Hematopoietic multipotent progenitor cell treated with erythropoietin and hydrocortisone succinate and interleukin-3 and kit ligand, for 15 days (in vitro differentiated cells): ENCODE results near the gene EFEMP1.
"Not testable (repeated sequence)": the region's sequence is repeated elsewhere in the genome, so short reads cannot be mapped to it uniquely, and the experiment has no call there.

Experiments
- DNase-seq: peaks from one replicate; pipeline ENCODE4 v3.0.0-alpha.2; 2015; ENCODE audit warnings: low spot score

The EFEMP1 gene

DNA sequence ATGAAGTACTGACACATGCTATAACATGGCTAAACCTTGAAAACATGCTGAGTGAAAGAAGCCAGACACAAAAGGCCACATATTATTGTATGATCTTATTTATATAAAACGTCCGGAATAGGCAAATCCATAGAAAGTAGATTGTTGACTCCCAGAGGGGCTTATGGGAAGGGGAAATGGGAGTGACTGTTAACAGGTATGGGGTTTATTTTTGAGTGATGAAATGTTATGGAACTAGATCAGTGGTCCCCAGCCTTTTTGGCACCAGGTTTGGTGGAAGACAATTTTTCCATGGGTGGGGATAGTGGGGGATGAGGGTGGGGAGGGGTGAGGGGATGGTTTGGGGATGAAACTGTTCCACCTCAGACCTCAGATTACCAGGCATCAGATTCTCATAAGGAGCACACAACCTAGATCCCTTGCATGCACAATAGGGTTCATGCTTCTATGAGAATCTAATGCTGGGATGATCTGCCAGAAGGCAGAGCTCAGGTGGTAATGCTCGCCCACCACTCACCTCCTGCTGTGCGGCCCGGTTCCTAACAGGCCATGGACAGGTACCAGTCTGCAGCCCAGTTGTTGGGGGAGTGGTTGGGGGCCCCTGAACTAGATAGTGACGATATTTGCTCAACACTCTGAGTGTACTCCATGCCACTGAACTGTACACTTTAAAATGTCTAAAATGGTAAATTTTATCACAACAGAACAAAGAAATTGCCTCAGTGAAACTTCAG lies 59.1 kb downstream of the EFEMP1 start:
- DNase-seq: no peak

DNA sequence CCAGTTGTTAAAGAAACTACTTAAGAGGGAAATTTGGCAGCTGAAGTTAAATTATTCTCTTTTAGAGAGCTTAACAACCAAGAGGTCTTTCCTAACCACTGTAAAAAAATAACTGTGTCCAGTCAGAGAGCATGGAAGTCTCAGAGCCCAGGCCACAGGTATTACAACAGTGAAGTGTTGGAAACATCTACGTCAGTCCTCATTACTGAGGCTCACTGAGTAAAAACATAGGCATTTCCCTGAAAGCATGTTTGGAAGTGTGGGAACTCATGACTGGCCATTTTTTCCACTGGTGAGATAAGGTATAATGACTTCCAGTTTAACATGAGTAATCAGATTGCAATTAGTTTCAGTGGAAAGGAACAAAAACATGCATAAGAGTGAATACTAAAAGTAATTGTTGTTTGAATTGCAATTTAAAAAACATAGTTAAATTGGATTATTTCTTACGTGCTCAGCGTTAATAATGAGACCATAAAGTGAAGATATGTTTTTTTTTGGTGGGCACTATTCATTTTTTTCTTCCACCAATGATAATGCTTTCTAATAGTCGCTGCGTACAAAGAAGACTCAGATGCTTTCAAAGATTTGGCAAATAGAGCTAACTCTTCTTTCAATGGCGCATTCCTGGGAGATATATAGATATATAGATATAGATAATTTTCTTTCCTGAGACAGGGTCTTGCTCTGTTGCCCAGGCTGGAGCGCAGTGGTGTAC lies 60.8 kb downstream of the EFEMP1 start:
- no peak for DNase-seq

DNA sequence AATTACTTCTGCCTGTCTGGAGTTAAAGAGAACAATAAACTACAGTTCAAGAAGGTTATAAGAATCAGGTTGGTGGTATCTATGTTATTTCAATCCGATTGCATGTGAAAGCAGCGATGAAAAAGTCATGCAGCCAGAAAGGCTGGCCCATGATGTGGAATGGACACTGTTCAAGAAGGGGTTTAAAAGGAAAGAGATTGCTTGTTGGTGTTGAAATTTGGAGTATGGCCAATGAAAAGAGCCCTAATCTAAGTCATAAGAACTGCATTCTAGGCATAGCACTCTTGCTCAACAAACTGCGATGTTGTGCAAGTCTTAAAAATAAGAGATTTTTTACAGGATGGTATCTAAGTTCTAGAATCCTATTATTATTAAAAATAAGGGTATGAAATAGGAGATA lies 61.3 kb downstream of the EFEMP1 start:
- DNase-seq: no peak

DNA sequence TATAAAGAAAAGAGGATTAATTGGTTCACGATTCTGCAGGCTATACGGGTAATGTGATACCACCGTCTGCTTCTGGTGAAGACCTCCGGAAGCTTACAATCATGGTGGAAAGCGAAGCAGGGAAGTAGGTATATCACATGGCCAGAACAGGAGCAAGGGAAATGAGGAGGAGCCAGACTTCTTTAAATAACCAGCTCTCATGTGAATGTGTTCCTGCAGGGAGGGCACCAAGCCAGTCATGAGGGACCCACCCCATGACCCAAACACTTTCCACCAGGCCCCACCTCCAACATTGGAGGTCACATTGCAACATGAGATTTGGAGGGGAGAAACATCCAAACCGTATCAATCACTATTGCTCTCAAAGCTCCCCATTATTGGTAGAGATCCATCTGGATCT lies 61.8 kb downstream of the EFEMP1 start:
- DNase-seq: no peak

DNA sequence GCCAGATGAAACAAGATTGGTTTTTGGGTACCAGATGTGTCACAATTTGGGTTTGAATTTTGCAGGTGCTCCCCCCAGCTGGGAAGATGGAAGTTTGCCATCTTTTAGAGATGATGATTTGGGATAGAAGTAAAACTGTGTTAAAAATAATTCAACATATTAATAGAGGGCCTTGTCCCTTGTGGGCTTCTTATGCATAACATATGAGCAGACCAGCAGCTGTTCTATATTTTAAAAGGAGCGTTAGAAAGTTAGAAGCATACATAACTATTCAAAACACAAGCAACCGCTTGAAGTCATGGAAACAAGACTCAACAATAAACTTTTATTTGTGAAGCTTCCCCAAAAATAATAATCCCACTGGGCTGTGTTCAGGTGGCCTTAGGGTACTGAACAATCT lies 62.8 kb downstream of the EFEMP1 start:
- DNase-seq: no peak

DNA sequence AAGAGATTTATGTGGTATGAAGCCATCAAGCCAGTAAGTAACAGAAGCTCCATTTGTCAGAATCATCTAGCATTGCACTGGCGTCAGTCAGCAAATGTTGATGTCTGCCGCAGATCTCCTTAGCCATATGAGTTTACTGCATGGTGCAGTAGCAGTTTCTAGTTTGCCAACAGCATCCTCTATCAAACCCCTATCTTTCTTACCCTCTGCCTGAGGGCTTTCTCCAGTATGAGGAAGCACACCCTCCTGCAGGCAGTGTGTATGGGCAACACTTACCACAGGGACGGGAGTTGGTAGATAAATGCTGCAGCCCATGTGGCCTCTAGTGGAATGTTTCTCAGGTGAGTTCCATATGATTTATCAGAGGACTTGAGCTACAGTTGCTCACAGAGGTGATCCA lies 63.7 kb downstream of the EFEMP1 start:
- DNase-seq: no peak

DNA sequence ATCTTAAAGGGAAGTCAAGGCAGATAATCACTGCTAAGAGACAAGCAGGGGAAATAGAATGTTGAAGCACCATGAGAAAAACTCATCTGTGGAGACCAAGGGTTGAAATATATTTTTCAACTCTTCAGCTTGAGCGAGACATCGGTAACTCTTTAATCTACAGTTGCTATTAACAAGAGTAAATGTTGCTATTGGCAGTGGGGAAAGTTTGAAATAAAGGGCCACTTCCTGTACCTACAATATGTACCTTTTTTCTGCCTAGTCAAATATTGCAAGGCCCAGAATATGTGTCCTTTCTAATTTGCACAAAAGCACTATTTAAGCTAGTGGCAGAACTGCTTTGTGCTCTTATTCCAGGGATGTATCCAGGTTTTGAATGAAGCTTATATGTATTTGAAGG lies 65.8 kb downstream of the EFEMP1 start:
- DNase-seq: no peak

DNA sequence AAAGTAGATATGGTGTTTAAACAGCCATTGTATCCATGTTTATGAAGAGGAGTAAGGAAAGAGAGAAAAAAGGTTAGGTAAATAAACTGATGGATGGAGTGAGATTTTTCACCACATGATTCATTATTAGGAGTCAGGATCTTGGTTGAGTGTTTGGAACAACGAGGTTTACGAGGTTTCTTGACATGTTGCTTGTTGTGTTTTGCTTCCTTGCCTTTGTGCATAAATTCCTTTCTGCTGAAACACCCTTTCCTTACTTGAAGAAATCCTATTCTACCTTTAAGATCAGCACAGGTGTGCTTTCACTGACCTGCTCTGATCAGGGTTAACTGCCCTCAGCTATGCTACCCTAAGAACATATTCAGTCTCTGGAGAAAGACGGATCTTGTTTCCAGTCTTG lies 66.6 kb downstream of the EFEMP1 start:
- no peak for DNase-seq

DNA sequence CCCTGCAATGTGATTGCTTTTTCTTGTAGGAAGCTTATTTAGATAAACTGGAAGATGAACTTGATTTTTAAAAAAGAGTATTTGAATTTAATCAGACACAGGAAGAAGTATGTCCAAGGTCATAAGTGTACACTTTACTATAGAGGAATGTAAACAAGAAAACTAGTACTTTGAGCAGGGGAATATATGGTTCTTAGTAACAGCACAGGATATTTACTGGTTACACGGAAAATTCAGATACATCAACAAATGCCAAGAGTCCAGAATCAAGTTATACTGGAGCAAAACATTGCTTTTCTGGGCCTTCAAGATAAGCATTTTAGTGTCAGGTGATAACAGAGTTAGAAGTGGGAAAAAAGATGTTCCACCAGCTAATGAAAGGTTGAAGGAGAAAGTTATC lies 75.5 kb downstream of the EFEMP1 start:
- no peak for DNase-seq

DNA sequence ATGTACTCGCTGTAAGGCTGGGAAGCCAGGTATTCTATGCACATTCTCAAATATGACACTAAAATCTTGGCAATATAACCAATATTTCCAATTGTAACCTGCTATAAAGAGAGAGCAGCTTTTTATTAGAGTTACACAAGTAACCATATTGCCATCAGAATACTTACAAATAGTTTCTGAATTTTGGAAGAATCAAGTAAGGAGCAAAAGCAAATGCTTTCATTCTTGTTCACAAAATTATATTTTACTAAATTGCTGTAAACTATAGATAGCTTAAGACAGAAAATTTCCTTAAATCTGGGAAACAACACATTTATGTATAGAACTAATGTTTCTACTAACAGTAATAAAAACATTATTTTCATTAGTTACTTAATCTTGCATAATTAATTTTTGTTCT lies 77.2 kb downstream of the EFEMP1 start:
- no peak for DNase-seq

DNA sequence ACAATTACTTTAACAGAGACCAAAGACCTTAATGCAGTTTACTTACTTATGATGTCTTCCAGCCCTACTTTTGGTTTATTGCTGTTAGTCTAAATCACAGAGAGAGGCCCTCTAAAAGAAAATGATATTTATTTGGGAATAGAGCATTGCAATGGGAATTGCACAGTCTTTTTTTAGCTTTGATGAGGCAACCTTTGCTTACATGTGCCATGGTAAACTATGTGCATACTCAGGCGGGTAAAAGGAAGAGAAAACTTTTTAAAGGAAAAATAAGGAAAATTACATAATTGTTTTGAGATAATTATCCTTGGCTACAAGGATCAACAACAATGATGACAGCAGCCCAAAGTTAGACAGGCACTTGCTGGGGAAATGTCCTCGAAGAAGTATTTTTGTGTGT lies 78.6 kb downstream of the EFEMP1 start:
- no peak for DNase-seq

DNA sequence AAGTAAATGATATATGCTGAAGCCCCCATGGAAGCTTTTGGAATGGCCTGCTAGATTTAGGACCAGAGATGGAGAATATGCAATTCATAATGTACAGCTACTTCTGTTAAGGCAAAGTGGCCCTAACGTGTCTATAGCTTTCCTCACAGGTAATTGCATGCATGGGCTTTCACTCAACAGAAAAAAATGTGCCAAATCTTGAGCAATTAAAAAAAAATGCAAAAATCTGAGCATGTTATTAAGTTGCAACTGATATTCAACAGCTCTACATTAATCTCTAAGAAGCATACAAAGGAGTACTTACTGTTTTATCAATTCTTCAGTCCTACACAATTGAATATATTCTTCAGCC lies 79.6 kb downstream of the EFEMP1 start:
- DNase-seq: no peak

DNA sequence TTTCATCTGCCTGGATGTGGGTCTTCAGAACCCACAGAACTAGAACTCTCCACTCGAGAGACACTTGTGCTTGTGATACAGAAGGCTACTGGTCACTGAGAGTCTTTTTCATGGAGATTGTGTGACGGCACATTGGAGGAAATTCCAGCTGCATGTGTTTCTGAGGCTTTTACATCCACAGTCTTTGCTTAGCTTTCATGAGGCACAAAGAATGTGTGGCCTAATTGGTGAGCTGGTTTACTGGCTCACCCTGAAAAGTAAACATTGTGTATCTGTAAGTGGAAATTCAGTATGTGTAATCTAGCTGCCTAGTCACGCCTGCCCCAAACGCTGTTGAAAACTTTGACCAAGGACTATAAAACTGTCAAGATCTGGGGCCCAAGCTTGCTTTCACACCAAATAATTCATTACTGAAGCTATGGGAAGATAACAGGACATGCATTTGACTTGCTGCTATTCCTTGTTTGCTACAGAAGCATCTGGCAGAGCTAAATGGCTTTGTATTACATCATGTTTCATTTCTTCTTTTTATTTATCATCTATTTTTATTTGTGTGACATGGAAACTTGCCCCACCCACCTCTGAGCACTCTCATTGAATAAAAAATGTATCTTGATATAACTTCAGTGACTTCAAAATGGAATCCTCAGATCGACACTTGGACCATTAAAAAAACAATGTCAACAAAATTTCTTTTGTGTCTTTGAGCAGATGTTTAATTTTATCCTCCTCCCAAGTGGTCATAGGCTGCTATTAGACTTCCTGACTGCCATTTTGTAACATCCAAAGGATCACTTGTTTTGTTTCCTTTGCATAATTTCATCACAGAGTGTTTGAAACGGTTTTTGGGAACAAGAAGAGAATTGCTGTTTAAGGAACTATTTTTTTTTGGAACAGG lies 80.2 kb downstream of the EFEMP1 start:
- DNase-seq: no peak

DNA sequence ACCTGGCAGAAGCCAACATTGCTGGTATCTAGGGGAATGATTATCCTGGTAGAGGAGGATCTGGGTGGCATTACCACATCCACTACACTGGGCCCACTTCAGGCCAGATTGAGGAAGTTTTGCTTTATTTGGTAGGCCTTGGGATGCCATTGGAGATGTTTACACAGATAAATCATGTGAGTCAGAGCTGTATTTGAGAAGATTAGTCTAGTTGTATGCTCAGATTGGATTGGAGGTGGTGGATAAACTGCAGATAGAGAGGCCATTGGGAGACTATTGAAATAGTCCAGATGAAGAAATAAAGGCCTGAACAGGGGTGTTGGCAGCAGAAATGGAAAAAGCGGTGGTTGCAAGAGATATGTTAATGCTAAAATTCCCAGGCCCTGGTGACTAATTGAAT lies 81.5 kb downstream of the EFEMP1 start:
- no peak for DNase-seq

DNA sequence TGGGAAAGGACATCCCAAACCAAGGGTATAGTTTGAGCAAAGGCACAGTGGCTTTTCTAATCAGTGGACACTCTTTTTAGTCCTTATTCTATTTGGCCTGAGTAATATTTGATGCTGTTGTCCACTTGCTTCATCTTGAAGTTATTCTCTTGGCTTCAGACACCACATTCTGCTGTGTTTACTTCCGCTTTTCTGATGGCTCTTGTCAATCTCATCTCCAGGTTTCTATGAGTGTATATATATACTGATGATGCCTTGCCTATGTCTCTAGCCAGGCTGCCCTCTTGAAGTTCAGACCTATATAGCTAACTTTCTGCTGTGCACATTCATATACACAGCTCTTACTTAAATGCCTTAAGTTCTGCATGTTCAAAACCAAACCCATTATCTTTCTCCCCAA lies 83.1 kb downstream of the EFEMP1 start:
- no peak for DNase-seq

DNA sequence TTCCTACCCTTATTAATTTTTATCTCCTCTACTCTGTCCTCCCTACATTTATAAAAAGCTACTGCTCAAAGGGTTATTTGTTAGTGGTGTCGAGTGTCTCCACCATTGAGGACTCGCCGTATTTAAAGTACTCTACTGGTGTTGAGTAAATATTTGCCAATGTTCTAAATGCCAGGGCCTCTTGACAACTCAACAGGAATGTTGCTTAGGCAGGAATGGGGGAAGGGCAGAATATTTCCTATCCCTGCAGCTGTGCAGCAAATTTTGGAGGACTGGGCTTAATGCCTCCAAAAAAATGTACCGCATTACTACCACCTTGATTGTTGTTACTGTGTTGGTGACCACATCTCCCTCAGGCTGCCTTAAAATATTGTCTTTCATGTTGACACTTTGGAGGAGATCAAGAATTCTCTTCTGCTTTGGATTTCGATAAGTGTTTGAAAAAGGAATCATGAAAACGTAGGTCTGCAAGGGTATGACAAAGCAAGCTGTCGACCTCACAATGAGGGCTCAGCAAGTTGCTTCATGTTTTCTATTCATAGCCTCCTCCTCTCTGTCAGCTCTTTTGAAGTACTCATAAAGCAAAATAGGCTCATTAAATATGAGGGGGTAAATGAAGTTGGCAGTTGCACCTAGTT lies 84.3 kb downstream of the EFEMP1 start:
- DNase-seq: no peak

DNA sequence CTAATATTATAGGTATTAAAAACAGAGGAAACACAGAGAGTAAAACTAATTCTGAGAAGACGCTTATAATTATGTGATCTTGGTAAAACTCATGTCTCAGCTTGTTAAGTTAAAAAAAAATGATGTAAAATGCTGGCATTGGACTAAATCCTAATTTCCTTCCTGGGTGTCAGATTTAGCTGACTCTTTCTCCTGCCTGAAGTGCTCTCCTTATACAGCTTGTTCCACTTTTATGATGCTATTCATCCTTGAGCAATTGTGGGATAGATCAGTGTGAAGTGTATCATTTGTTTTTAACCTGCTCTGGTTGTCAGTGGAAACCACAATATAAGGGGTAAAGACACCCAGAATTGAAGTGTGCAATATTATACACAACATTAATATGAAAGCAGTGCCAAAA lies 84.9 kb downstream of the EFEMP1 start:
- DNase-seq: no peak

DNA sequence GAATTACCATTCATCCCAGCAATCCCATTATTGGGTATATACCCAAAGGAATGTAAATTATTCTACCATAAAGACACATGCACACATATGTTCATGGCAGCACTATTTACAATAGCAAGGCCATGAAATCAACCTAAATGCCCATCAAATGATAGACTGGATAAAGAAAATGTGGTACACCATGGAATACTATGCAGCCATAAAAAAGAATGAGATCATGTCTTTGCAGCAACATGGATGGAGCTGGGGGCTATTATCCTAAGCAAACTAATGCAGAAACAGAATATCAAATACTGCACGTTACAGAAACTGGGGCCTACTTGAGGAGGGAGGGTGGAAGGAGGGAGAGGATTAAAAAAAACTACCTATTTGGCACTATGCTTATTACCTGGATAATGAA lies 85.5 kb downstream of the EFEMP1 start:
- not testable (repeated sequence) for DNase-seq

DNA sequence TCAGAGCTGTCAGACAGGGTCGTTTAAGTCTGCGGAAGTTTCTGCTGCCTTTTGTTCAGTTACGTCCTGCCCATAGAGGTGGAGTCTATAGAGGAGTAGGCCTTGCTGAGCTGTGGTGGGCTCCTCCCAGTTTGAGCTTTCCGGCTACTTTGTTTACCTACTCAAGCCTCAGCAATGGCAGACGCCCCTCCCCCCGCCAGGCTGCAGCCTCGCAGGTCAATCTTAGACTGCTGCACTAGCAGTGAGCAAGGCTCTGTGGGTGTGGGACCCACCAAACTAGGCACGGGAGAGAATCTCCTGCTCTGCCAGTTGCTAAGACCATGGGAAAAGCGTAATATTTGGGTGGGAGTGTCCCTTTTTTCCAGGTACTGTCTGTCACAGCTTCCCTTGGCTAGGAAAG lies 86.5 kb downstream of the EFEMP1 start:
- no peak for DNase-seq

DNA sequence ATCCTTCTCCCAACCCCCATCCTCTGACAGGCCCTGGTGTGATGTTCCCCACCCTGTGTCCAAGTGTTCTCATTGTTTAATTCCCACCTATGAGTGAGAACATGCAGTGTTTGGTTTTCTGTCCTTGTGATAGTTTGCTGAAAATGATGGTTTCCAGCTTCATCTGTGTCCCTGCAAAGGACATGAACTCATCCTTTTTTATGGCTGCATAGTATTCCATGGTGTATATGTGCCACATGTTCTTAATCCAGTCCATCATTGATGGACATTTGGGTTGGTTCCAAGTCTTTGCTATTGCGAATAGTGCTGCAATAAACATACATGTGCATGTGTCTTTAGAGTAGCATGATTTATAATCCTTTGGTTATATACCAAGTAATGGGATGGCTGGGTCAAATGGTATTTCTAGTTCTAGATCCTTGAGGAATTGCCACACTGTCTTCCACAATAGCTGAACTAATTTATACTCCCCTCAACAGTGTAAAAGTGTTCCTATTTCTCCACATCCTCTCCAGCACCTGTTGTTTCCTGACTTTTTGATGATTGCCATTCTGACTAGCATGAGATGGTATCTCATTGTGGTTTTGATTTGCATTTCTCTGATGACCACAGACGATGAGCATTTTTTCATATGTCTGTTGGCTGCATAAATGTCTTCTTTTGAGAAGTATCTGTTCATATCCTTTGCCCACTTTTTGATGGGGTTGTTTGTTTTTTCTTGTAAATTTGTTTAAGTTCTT lies 91.7 kb downstream of the EFEMP1 start:
- not testable (repeated sequence) for DNase-seq

DNA sequence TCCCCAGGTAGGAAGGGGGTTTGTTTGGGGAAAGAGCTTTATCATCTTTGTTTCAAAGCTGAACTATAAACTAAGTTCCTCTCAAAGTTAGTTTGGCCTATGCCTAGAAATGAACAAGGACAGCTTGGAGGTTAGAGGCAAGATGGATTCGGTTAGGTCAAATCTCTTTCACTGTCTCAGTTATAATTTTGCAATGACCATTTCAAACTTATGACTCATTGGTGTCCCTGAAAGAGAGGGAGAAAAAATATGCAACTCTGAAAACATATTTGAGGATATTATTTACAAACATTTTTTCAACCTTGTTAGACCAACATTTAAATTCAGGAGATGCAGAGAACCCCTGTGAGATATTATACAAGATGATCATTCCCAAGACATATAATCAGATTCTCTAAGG lies 95.7 kb downstream of the EFEMP1 start:
- DNase-seq: no peak

DNA sequence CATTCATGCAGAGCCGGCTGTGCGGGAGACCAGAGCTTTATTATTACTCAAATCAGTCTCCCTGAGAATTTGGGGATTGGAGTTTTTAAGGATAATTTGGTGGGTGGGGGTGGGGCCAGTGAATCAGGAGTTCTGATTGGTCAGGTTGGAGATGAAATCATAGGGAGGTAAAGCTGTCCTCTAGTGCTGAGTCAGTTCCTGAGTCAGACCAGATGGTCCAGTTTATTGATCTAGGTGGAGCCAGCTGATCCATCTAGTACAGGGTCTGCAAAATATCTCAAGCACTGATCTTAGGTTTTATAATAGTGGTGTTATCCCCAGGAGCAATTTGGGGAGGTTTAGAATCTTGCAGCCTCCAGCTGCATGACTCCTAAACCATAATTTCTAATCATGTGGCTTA lies 96.2 kb downstream of the EFEMP1 start:
- not testable (repeated sequence) for DNase-seq
